Measurements from ENCODE around the gene SAMD11.
"Not testable (repeated sequence)": the region's sequence is repeated elsewhere in the genome, so short reads cannot be mapped to it uniquely, and the experiment has no call there.

The SAMD11 gene

GRCh38 chr1:978835-979743 is 55.4 kb downstream of the SAMD11 start:
- DNase-seq: no peak

- no peak for DNase-seq
Observed at GRCh38 chr1:979744-980072, 56.0 kb downstream of the SAMD11 start.

DNA sequence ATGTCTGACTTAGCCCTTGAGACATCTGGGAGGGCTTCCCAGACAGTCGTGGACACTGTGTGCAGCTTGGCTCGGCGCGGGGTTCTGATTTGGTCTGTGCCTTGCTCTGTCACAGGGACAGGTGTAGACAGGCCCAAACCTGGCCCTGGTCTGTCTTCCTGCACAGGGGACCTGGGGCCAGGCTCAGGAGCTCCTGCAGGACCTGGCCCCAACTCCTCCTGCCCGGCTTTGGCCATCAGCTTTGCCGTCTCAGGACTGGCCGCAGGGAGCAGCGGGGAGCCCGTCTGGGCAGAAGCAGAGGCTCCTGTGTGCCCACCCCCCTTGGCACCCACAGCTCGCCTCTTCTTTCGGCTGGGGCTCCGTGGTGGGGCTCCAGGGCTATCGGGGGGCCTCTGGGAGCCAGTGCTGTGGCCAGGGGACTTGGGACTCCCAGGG is 56.4 kb downstream of the SAMD11 start:
- no peak for DNase-seq

GRCh38 chr1:980602-981395 is 57.1 kb downstream of the SAMD11 start:
- no peak for DNase-seq

GRCh38 chr1:981491-981954 is 57.8 kb downstream of the SAMD11 start:
- no peak for DNase-seq

DNA sequence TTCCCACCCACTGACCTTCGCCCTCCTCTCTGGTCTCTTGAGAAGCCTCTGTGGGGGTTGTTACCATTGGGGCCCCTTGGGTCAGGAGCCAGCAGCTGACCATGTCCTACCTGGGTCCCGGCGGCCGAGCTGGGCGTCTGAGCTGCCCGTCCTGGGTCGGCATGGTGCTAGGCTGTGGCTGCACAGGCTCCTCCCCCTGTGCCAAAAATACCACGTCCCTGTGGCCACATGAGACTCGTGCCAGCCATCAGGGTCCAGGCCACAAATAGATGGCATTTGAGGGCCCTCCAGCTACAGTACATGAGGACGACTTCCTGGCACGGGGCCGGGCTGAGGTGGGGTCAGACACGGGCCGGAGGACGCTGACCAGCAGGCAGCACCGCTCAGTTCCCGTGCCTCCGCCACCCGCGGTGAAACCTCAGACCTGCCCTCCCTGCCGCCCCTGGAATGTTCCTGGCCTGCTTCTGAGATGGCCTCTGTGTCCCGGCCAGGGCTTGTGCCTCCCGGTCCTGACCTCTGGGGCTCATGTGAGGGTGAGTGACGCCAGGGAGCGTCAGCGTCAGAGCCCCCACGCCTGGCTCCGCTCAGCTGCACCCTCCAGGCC is 58.3 kb downstream of the SAMD11 start, which contains the start of gene PERM1:
Gene PERM1 (minus strand): TSS at position 139 of the 604 bp plus-strand sequence. CDS start 1,064 bp downstream, outside the sequence.
- DNase-seq: no peak

DNA sequence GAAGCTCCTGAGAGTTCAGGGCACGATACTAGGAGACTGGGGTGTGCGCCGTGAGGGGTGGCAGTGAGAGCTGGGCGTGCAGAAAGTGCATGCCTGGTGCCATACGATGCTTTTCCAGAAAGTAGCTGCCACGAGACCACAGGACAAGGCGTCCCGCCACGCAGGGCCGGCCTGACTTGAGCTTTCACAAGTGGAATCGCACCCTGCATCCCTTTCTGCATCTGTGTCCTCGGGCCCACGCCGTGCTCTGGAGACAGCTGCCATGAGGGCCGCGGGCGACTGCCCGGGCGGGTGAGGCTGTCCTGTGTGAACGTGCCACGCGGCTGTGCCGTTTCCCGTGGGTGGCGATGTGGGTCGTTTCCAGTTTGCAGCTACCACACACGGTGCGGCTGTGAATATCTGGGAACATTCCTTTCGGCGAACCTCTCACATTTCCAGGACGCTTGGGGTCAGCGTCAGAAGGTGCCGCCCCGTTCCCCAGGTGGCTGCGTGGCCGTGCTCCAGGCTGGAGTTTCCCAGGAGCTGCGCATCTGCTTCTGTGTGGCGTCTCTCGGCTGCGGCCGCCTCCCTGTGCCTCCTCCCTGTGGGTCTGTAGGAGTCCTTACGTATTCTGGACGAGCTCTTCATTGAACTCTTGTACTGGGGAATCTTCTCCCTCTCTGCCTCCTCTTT is 59.2 kb downstream of the SAMD11 start:
- DNase-seq: no peak

- DNase-seq: no peak
Observed at GRCh38 chr1:983798-984475, 60.2 kb downstream of the SAMD11 start.

DNA sequence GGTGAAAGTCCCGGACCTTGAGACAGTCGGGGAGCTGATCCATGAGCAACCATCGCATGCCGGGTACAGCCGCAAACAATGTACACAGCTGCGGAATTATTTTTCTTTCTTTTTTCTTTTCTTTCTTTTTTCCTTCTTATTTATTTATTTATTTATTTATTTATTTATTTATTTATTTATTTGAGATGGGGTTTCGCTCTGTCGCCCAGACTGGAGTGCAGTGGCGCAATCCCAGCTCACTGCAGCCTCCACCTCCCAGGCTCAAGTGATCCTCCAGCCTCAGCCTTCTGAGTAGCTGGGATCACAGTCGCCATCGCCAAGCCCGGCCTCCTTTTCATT is 60.7 kb downstream of the SAMD11 start:
- DNase-seq: no peak

GRCh38 chr1:985126-985525 is 61.4 kb downstream of the SAMD11 start:
- no peak for DNase-seq

DNA sequence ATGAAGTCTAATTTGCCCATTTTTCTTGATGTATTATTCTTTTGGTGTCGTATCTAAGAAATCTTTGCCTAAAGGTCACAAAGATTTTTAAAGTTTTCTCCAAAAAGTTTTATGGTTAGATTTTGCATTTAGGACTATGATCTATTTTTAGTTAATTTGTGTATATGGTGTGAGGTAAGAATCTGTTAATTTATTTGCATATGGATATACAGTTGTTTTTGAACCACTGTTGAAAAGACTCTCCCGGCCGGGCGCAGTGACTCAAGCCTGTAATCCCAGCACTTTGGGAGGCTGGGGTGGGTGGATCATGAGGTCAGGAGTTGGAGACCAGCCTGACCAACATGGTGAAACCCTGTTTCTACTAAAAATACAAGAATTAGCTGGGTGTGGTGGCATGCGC is 64.3 kb downstream of the SAMD11 start:
- not testable (repeated sequence) for DNase-seq

GRCh38 chr1:991275-991674 is 67.6 kb downstream of the SAMD11 start:
- not testable (repeated sequence) for DNase-seq

GRCh38 chr1:991895-992294 is 68.2 kb downstream of the SAMD11 start:
- DNase-seq: no peak

- no peak for DNase-seq
Observed at GRCh38 chr1:992362-992761, 68.6 kb downstream of the SAMD11 start.

DNA sequence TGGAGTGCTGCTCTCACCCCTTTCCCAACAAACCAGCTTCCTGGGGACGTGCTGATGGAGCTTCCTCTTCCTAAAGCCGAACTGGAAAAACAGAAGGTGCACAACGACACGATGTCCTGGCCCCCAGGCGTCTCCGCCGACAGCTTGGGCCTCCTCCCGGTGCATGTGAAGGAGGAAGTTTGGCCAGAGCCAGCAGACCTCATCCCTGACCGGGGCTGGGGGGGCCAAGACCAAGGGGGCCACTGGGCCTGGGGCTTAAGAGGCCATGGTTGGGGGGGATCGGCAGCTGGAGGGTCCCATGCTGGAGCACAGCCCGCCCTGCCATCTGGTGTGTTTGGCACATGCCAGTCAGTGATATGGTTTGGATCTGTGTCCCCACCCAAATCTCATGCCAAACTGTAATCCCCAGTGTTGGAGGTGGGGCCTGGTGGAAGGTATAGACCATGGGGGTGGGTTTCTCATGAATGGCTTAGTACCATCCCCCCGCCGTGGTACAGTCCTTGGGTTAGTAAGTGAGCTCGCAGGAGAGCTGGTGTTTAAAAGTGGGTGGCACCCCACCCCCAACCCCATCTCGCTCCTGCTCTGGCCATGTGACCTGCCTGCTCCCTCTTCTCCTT is 69.8 kb downstream of the SAMD11 start:
- no peak for DNase-seq
